Upper lobe of left lung (tissue), 6 donors: Measurements from ENCODE around the gene HABP4. TPM values are rescaled to one million over a fixed set of nuclear protein-coding genes. Genes with fewer than 3 reads are reported as not detected.
A peak's percentile ranks its signal among the peaks of the same experiment; 100 is the strongest.

Experiments
- ATAC-seq, 2 donors: fragments of 200-7000 bp; cut with Tn5 transposase; one replicate each; pipeline ENCODE4 v1.9.1; 2022; ENCODE audit warnings: mild to moderate bottlenecking in 2 of 2, moderate library complexity in 2 of 2; ENCODE audit not compliant: low FRiP score in 2 of 2
- DNase-seq, 2 donors: peaks; one replicate each; pipeline ENCODE4 v3.0.0-alpha.2; 2019 to 2020
- H3K27ac ChIP-seq, 4 donors: fragments of 200-600 bp; sonication (generic); one replicate each; pipeline ENCODE4 v1.5.1; 2016 to 2019
- H3K27me3 ChIP-seq, 4 donors: fragments of 200-600 bp; sonication (generic); one replicate each; pipeline ENCODE4 v1.5.1; 2017 to 2019
- H3K36me3 ChIP-seq, 4 donors: fragments of 200-600 bp; sonication (generic); one replicate each; pipeline ENCODE4 v1.5.1; 2016 to 2019
- H3K4me1 ChIP-seq, 4 donors: fragments of 200-600 bp; sonication (generic); one replicate each; pipeline ENCODE4 v1.5.1; 2018 to 2019
- H3K4me3 ChIP-seq, 4 donors: fragments of 200-600 bp; sonication (generic); one replicate each; pipeline ENCODE4 v1.5.1; 2017 to 2019; ENCODE audit warnings: mild to moderate bottlenecking in 2 of 4, moderate library complexity in 1 of 4
- H3K9me3 ChIP-seq, 4 donors: fragments of 200-600 bp; sonication (generic); one replicate each; pipeline ENCODE4 v1.5.1; 2018 to 2019
- EP300 ChIP-seq, 4 donors: sonication (generic); formaldehyde crosslinking; IDR thresholded peaks; one replicate each; pipeline ENCODE4 v1.5.1; 2017; ENCODE audit warnings: antibody characterized with exemption in 4 of 4, control low read depth in 2 of 4
- POLR2A ChIP-seq, 4 donors: fragments of 450-650 bp; IDR thresholded peaks; one replicate each; pipeline ENCODE4 v1.5.1; 2016 to 2017; ENCODE audit warnings: antibody characterized with exemption in 4 of 4, mild to moderate bottlenecking in 2 of 4
- POLR2AphosphoS5 ChIP-seq, 2 donors: sonication (generic); formaldehyde crosslinking; IDR thresholded peaks; one replicate each; pipeline ENCODE4 v1.5.1; 2017; ENCODE audit warnings: antibody characterized with exemption in 2 of 2
- WGBS, 2 donors: methylation state at CpG; one replicate each; pipeline ENCODE4 v1.1.5; 2017 to 2018; 5-methylcytosine and 5-hydroxymethylcytosine counted together
- total RNA-seq, 6 donors: library from RNA; depleted of rRNA in 4 of 6; stranded (reverse); fragments of >200 nt in 4 of 6; gene quantifications; one replicate each; pipeline versions ENCODE4 v1.1.0 to v1.2.1, GENCODE V29; 2016 to 2021
- TF ChIP-seq, protein P1 (sequence below), 6 experiments: fragments of 450-650 bp in 4 of 6; fragments of 200-600 bp in 2 of 6; sonication (generic) in 2 of 6; IDR thresholded peaks; one replicate each; pipeline ENCODE4 v1.5.1; 2016 to 2019; ENCODE audit warnings: antibody characterized with exemption in 6 of 6
- donor health status: DM: no; HTN: no; CAD: no; lungs with moderate emphysema.
- donor health status: DM: no; HTN: yes; CAD: no; lungs with severe emphysema.

The HABP4 gene
- total RNA-seq, 6 donors from 2014 or later, result 3.1 to 14.6 (median 9.7) TPM

DNA sequence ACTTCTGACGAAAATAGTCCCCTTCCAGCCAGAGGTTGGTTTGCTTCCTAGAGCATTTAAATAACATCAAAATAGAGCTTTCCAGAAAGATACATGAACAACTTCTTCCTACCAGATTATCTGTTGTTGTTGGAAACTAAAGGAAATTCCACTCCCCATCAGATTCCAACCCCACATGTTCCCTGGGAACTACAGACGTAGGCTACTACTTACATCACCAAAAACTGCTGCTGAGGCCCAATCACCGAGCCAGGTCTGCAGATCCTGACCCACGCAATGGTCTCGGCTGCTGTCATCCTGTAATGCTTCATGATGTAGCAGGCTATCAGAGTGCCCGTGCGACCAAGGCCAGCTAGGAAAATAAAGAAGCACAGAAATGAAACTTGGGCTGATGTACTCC lies 73.4 kb downstream of the HABP4 start:
- TF ChIP-seq EP300 (IDR thresholded peaks at IDR 0.05) (no peak), POLR2AphosphoS5 (IDR thresholded peaks at IDR 0.05) (no peak), POLR2A (IDR thresholded peaks at IDR 0.05) (no peak)
- TF ChIP-seq, protein P1, sequence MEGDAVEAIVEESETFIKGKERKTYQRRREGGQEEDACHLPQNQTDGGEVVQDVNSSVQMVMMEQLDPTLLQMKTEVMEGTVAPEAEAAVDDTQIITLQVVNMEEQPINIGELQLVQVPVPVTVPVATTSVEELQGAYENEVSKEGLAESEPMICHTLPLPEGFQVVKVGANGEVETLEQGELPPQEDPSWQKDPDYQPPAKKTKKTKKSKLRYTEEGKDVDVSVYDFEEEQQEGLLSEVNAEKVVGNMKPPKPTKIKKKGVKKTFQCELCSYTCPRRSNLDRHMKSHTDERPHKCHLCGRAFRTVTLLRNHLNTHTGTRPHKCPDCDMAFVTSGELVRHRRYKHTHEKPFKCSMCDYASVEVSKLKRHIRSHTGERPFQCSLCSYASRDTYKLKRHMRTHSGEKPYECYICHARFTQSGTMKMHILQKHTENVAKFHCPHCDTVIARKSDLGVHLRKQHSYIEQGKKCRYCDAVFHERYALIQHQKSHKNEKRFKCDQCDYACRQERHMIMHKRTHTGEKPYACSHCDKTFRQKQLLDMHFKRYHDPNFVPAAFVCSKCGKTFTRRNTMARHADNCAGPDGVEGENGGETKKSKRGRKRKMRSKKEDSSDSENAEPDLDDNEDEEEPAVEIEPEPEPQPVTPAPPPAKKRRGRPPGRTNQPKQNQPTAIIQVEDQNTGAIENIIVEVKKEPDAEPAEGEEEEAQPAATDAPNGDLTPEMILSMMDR (IDR thresholded peaks at IDR 0.05), result no peak
- DNase-seq (no peak), ATAC-seq (peak; percentile 53 to 79)
- Histone ChIP-seq H3K4me1 (no peaks in the 10 kb centered on the region), H3K36me3 (peaks cover 0 to 4% (median 0%) of the 10 kb centered on the region in 4 donors), H3K4me3 (no peak overlapping the region), H3K9me3 (no peaks in the 10 kb centered on the region), H3K27me3 (no peaks in the 10 kb centered on the region), H3K27ac (peak overlapping the region in 1 of 4 donors; percentile 4)
- WGBS, 2 donors, result 84 to 91% methylated on average over 6 to 7 of the region's 7 CpGs

DNA sequence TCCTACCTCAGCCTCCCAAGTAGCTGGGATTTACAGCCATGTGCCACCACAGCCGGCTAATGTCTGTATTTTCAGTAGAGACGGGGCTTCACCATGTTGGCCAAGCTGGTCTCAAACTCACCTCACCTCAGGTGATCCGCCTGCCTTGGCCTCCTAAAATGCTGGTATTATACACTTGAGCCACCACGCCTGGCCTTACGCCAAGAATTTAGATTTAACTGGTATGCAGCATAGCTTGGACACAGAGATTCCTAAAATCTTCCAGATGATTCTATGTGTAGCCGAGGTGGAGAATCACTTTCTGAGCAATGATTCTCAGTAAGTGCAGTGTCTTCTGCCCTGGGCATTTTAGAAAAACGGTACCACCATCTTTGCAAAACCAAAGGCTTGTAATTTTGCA lies 74.1 kb downstream of the HABP4 start:
- Histone ChIP-seq H3K27ac (no peak overlapping the region), H3K36me3 (peaks cover 0 to 4% (median 0%) of the 10 kb centered on the region in 4 donors), H3K9me3 (no peaks in the 10 kb centered on the region), H3K4me3 (no peak overlapping the region), H3K27me3 (no peaks in the 10 kb centered on the region), H3K4me1 (no peaks in the 10 kb centered on the region)
- TF ChIP-seq POLR2AphosphoS5 (IDR thresholded peaks at IDR 0.05) (no peak), EP300 (IDR thresholded peaks at IDR 0.05) (no peak), POLR2A (IDR thresholded peaks at IDR 0.05) (no peak)
- TF ChIP-seq, protein P1 (IDR thresholded peaks at IDR 0.05), result no peak
- ATAC-seq (no peak), DNase-seq (no peak)
- WGBS, 2 donors, result 92 to 95% methylated on average over 7 of the region's 7 CpGs

DNA sequence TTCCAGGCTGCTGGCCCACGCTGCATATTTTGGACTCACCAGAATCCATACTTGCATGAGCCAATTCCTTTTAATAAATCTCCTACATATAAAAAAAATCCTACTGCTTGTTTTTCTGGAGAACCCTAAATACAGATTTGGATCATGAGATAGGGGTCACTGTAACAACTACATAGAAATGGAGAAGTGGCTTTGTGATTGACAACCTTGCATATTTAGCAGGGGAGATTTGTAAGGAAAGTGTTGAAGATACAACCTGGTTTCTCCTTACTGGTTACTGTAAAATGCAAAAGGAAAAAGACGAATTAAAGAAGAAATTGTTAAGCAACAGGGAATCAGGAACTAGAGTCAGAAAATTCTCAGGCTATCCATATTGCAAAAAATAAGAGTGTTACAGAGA lies 74.8 kb downstream of the HABP4 start:
- H3K4me3 ChIP-seq, result no peak overlapping the region
- no peak for ATAC-seq
- H3K4me1 ChIP-seq, result no peaks in the 10 kb centered on the region
- no peak for TF ChIP-seq EP300 (IDR thresholded peaks at IDR 0.05)
- TF ChIP-seq POLR2A (IDR thresholded peaks at IDR 0.05), result no peak
- DNase-seq, result no peak
- peaks cover 0 to 4% (median 0%) of the 10 kb centered on the region in 4 donors for H3K36me3 ChIP-seq
- no peak overlapping the region for H3K27ac ChIP-seq
- no peaks in the 10 kb centered on the region for H3K27me3 ChIP-seq
- H3K9me3 ChIP-seq, result no peaks in the 10 kb centered on the region
- 64 to 82% methylated on average over 2 of the region's 2 CpGs for WGBS, 2 donors

DNA sequence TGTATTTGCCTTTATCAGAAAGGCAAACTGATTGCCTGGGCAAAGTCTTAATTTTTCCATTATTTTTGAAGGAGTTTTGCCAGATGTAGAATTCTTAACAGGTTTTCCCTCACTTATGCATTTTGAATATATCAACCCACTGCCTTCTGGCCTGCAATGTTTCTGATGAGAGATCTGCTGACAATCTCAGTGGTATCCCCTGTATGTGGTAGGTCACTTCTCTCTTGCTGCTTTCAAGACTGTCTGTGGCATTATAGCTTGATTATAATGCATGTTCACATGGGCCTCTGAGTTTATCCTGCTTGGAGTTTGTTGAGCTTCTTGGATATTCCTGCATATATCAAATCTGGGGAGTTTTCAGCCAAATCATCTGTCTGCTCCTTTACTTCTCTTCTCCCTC lies 82.2 kb downstream of the HABP4 start:
- no peaks in the 10 kb centered on the region for H3K9me3 ChIP-seq
- no peak overlapping the region for H3K27ac ChIP-seq
- no peak for DNase-seq
- H3K36me3 ChIP-seq, result peaks cover 0 to 18% (median 0%) of the 10 kb centered on the region in 4 donors
- H3K4me1 ChIP-seq, result no peaks in the 10 kb centered on the region
- H3K4me3 ChIP-seq, result no peak overlapping the region
- no peaks in the 10 kb centered on the region for H3K27me3 ChIP-seq
- no peak for ATAC-seq
- TF ChIP-seq EP300 (IDR thresholded peaks at IDR 0.05) (no peak), POLR2AphosphoS5 (IDR thresholded peaks at IDR 0.05) (no peak), POLR2A (IDR thresholded peaks at IDR 0.05) (no peak)
- TF ChIP-seq, protein P1 (IDR thresholded peaks at IDR 0.05), result no peak

DNA sequence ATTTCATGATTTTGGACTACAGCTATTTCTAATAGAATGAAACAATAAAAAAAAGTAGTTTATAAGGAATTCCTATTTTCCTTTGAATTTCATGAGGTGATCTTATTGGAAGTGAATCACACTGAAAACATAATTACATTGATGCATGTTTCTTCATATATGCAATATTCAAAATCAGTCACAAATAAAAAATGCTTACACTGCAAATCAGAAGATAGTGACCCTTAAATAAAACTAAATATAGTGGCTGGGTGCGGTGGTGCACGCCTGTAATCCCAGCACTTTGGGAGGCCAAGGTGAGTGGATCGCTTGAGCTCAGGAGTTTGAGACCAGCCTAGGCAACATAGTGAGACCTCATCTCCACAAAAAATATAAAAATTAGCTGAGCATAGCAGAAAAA lies 90.1 kb downstream of the HABP4 start:
- H3K27ac ChIP-seq, result no peak overlapping the region
- ATAC-seq (no peak), DNase-seq (no peak)
- no peaks in the 10 kb centered on the region for H3K9me3 ChIP-seq
- H3K36me3 ChIP-seq, result peaks cover 0 to 18% (median 0%) of the 10 kb centered on the region in 4 donors
- no peaks in the 10 kb centered on the region for H3K4me1 ChIP-seq
- H3K27me3 ChIP-seq, result no peaks in the 10 kb centered on the region
- 95 to 97% methylated on average over 3 of the region's 3 CpGs for WGBS, 2 donors
- no peak for TF ChIP-seq POLR2AphosphoS5 (IDR thresholded peaks at IDR 0.05)
- TF ChIP-seq EP300 (IDR thresholded peaks at IDR 0.05), result no peak
- TF ChIP-seq POLR2A (IDR thresholded peaks at IDR 0.05), result no peak
- TF ChIP-seq, protein P1 (IDR thresholded peaks at IDR 0.05), result no peak
- H3K4me3 ChIP-seq, result no peak overlapping the region

Other genes starting within 250 kb of the HABP4 start
- gene HSD17B3, start 148.0 kb upstream of the HABP4 start, total RNA-seq, result 1 to 10 TPM in 3 of 6 donors, not detected in 3; 1.0 to 7.3 (median 1.0) TPM
- 10 to 100 TPM; 24.5 to 36.7 (median 29.0) TPM for gene SLC35D2, start 66.5 kb upstream of the HABP4 start, total RNA-seq
- gene ZNF367, start 31.8 kb upstream of the HABP4 start, total RNA-seq, result 1 to 10 TPM in 5 of 6 donors, under 1 TPM in 1; 0.59 to 2.6 (median 1.4) TPM
- gene CDC14B, start 169.7 kb downstream of the HABP4 start, total RNA-seq, result 10 to 100 TPM in 4 of 6 donors, 1 to 10 TPM in 2; 6.0 to 28.5 (median 12.7) TPM
- gene PRXL2C, start 205.1 kb downstream of the HABP4 start, total RNA-seq, result 10 to 100 TPM in 4 of 6 donors, 1 to 10 TPM in 2; 3.8 to 32.7 (median 23.9) TPM